GM20000 (cell line): ENCODE results near the gene MLC1.
"Not testable (repeated sequence)": the region's sequence is repeated elsewhere in the genome, so short reads cannot be mapped to it uniquely, and the experiment has no call there.

Experiments
- DNase-seq: peaks from one replicate; pipeline ENCODE4 v3.0.0; 2012; ENCODE audit warnings: low spot score
- CTCF ChIP-seq: IDR thresholded peaks from 2 replicates; pipeline ENCODE4 v1.5.1; 2012; ENCODE audit warnings: mild to moderate bottlenecking, control low read depth; ENCODE audit errors: extremely low read depth, missing control alignments

The MLC1 gene

GRCh38 chr22:50089231-50089630, 4.0 kb upstream of the MLC1 start:
- DNase-seq: no peak
- TF ChIP-seq CTCF: no peak

- TF ChIP-seq CTCF: no peak
- DNase-seq: no peak
These were observed 2.9 kb upstream of the MLC1 start for GRCh38 chr22:50088096-50088495.

GRCh38 chr22:50087646-50088045, 2.4 kb upstream of the MLC1 start:
- TF ChIP-seq CTCF: no peak
- no peak for DNase-seq

GRCh38 chr22:50086975-50087374, 1.7 kb upstream of the MLC1 start:
- not testable (repeated sequence) for DNase-seq

- DNase-seq: no peak
These were observed 1.3 kb upstream of the MLC1 start for GRCh38 chr22:50086526-50086925.

GRCh38 chr22:50084614-50085021, 608 bp downstream of the MLC1 start:
- TF ChIP-seq CTCF: no peak
- peak; percentile 22 for DNase-seq

More at GRCh38 chr22:50086526-50086925, 1.3 kb upstream of the MLC1 start:
- no peak for TF ChIP-seq CTCF

- no peak for DNase-seq
- TF ChIP-seq CTCF: no peak
These were observed 1.1 kb downstream of the MLC1 start for GRCh38 chr22:50084080-50084477.

GRCh38 chr22:50083462-50084079, 1.7 kb downstream of the MLC1 start:
- no peak for TF ChIP-seq CTCF
- DNase-seq: no peak
